GM19463 (cell line): ENCODE measurements around the gene UBE4A.

Source experiments
- ATAC-seq: cut with Tn5 transposase; IDR thresholded peaks from one replicate; pipeline ENCODE4 v1.9.1; 2021; ENCODE audit warnings: mild to moderate bottlenecking, moderate library complexity; ENCODE audit not compliant: unreplicated experiment

Gene UBE4A

GRCh38 chr11:118359295-118359958, at the start of gene UBE4A:
UBE4A (plus strand) TSS chr11:118359600; CDS start chr11:118365081, 5,481 bp downstream.
- ATAC-seq: peak; percentile 84

- ATAC-seq: no peak
These were observed 49.1 kb upstream of the UBE4A start for GRCh38 chr11:118310271-118310670.

GRCh38 chr11:118310781-118311485, 48.5 kb upstream of the UBE4A start:
- no peak for ATAC-seq

- ATAC-seq: no peak
These were observed 47.9 kb upstream of the UBE4A start for GRCh38 chr11:118311518-118311917.

- no peak for ATAC-seq
These were observed 47.1 kb upstream of the UBE4A start for GRCh38 chr11:118312328-118312727.

GRCh38 chr11:118313242-118313641, 46.2 kb upstream of the UBE4A start:
- ATAC-seq: no peak

GRCh38 chr11:118314988-118315411, 44.4 kb upstream of the UBE4A start:
- no peak for ATAC-seq

GRCh38 chr11:118318124-118318523, 41.3 kb upstream of the UBE4A start:
- ATAC-seq: no peak

GRCh38 chr11:118318581-118319336, 40.6 kb upstream of the UBE4A start:
- no peak for ATAC-seq

GRCh38 chr11:118319337-118319707, 40.1 kb upstream of the UBE4A start:
- no peak for ATAC-seq

GRCh38 chr11:118320515-118320914, 38.9 kb upstream of the UBE4A start:
- no peak for ATAC-seq

GRCh38 chr11:118321386-118322082, 37.9 kb upstream of the UBE4A start:
- ATAC-seq: no peak

GRCh38 chr11:118322721-118323120, 36.7 kb upstream of the UBE4A start:
- no peak for ATAC-seq

GRCh38 chr11:118325283-118325682, 34.1 kb upstream of the UBE4A start:
- no peak for ATAC-seq

GRCh38 chr11:118328745-118329144, 30.7 kb upstream of the UBE4A start:
- ATAC-seq: no peak

- no peak for ATAC-seq
These were observed 24.7 kb upstream of the UBE4A start for GRCh38 chr11:118334745-118335144.

- no peak for ATAC-seq
These were observed 20.8 kb upstream of the UBE4A start for GRCh38 chr11:118338637-118339061.

- ATAC-seq: no peak
These were observed 20.0 kb upstream of the UBE4A start for GRCh38 chr11:118339281-118339961.

GRCh38 chr11:118340449-118340848, 19.0 kb upstream of the UBE4A start:
- no peak for ATAC-seq

- ATAC-seq: no peak
These were observed 18.1 kb upstream of the UBE4A start for GRCh38 chr11:118341261-118341660.
